GM18499 (cell line): ENCODE data around the gene CCP110.

Experiments
- ATAC-seq: cut with Tn5 transposase; IDR thresholded peaks from one replicate; pipeline ENCODE4 v1.9.1; 2021; ENCODE audit warnings: moderate number of reproducible peaks; ENCODE audit not compliant: insufficient read depth, unreplicated experiment

The CCP110 gene

DNA sequence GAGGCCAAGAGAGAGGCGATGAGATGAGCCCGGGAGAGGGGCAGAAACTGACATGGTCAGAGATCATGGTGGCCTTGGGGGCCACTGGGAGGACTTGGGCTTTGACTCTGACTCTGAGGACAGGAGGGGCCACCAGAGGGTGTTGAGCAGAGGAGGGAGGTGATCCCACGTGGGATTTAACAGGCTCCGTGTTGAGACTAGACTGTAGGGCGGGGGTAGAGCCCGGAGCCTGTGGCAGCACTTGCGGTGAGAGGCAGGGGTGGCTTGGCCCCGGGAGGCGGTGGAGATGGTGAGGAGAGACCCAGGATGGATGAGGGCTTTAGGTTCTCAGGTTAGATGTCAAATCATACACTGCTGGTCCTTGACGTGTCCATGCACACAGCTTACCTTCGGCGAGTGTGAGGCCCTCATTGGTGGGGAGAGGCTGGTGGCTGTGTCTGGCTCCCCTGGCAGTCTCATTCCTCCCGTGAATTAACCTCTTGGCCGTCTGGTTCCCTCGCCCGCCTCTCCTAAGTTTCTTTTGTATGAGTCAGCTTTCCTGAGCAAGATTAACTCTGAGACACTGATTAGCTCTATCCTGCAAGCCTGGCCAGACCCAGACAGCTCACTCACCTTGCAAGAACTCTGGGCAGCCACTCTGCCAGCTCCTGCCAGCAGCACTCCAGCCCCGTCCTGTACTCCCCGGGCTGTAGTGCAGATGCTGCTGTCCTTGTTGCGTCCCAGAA, 71.5 kb downstream of the CCP110 start:
- no peak for ATAC-seq

DNA sequence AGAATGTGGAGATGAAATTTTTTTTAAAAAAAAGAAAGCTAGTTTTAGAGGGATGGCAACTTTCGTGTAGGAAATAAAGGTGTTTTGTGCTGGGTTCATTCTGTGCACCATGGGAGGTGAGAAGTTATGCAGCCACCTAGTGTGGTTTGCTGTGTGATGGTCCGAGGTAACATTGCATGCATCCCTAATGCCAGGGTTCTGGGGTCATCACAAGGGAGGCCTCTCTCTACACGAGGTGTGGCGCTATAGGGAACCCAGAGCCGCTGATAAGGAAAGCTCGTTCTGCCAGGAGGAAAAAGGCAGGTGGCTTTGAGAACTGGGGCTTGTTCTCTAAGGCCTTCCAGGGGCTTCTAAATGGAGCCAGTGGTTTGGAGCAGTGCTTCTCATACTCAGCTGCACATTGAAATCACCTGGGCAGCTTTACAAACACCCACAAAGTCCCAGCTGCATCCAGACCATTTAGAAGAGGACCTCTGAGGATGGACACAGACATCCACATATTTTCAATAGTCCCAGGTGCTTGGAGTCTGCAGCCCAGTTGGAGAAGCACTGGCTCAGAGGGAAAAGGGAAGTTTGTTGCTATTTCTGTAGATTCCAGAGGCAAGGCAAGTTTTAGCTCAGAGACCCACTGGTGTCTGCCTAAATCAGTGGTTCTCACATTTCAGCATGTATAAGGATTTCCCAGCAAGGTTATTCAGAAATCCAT, 75.2 kb downstream of the CCP110 start:
- ATAC-seq = no peak

DNA sequence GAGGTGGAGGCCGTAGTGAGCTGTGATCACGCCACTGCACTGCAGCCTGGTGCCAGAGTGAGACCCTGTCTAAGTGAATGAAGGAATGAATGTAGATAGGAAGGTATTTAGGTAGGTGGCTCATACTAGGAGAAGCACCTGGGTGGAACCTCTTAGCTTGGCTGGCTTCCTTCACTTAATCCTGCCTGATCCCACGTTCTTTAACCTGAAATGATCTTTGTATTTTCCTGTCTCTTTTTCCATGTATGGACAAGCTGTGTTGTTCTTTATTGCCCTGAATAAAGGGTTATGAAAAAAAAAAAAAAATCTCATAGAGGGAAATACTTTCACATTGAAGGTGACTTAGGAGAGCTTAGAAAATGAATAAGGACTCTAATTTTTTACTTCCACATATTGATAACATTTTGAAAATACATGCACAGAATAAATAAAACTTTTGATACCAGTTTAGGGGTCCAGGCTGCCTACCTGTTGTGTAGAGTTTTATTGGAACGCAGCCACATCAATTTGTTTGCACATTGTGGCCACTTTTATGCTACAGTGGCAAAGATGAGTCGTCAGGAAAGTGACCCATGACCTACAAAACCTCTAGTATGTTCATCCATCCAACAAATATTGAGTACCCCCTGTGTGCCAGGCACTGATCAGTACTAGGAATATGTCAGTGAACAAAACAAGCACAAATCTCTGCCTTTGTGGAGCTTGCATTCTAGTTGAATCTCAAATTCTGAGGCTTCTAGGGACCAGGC, 76.4 kb downstream of the CCP110 start:
- ATAC-seq = no peak

DNA sequence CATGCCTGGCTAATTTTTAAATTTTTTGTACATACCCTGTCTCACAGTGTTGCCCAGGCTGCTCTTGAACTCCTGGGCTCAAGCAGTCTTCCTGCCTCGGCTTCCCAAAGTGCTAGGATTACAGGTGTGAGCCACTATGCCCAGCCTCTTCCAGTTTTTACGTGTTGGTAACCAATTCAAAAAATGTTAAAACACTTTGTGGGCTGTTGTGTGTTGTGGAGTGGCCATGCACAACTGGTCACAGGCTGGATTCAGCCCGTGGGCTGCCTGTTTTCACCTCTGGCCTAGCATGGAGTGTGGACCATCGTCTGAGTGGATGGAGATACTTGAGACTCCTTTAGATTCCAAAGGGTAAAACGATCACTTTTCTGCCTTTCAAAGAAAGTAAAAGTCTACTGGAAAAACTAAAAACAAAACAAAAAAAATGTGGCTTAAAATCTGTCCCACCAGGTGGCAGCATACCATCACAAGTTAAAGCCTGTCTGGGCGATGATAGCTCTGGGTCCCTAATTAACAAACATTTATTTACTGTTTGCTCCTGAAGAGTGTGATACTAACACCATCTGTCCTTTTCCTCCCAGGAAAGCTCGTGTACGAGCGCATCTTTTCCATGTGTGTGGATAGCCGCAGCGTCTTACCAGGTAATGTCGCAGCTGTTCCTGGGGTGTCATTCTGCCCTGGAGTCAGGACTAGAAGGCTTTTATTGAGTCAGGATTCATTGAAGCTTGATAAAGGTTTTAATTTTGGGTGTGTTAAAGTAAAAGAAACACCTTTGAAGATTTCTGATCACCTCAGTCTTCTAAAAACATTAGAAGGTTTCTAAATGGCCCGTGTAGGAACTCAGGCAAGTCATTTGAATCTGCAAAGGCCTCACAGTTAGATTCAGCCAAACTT, 77.6 kb downstream of the CCP110 start:
- no peak for ATAC-seq
